Fibroblast of skin of right quadriceps (primary cell): Measurements from ENCODE around the gene HINT1.
"Not testable (repeated sequence)": the region's sequence is repeated elsewhere in the genome, so short reads cannot be mapped to it uniquely, and the experiment has no call there.

Experiments
- DNase-seq: peaks from one replicate; pipeline ENCODE4 v3.0.0-alpha.2; 2013

HINT1 gene

DNA sequence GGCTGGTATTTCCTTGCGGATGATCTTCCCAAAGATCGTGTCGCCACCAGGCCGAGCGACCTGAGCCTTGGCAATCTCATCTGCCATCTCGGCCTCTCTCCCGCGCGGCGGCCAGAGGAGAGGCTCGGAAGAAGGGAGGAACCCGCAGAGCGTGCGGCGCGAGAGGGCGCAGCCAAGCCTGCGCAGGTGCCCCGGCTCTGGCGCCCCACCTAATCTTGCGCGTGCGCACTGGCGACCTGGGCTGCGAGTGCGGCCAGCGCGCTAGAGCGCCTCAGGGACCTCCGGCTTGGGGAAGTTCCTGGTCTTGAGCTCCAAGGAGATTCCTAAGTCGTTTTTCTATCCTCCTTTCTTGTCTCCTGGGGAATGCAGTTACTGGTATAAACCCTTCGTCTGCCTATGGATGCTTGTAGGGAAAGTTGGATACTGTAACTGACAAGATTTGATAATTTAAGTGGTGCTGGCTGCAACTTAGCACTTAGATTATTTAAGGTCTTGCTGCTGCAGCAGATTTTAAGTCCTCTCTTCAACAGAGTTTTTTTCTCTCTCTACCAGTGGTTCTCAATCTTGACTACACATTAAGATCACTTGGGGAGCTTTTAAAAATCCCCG is at the start of gene HINT1:
TSS of gene HINT1 (minus strand) at position 138 of the 609 bp plus-strand sequence. CDS start at position 87, 51 bp downstream.
- DNase-seq, result peak; percentile 87

- no peak for DNase-seq
These were observed 49.7 kb upstream of the HINT1 start for GRCh38 chr5:131214609-131215227.

DNA sequence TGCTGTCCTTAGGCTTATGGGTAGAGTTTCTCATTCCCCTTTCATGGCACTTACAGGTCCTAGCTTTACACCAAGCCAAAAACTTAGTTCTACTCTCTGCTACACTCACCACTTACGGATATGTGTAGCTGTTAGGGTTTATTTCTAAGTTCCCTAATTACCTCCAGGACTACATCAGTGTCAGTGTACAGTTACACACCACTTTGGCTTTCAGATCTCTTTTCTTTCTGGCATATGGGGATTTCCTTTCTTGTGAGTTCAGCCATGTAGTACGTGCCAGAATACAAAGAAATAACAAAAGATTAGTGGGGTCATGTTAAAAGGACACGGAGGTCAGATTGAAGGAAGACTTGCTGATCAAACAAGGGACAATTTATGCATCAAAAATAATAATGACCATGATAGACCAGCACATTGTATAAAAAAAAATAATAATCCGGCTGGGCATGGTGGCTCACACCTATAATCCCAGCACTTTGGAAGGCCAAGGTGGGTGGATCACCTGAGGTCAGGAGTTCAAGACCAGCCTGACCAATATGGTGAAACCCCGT is 47.5 kb upstream of the HINT1 start:
- DNase-seq, result no peak

DNA sequence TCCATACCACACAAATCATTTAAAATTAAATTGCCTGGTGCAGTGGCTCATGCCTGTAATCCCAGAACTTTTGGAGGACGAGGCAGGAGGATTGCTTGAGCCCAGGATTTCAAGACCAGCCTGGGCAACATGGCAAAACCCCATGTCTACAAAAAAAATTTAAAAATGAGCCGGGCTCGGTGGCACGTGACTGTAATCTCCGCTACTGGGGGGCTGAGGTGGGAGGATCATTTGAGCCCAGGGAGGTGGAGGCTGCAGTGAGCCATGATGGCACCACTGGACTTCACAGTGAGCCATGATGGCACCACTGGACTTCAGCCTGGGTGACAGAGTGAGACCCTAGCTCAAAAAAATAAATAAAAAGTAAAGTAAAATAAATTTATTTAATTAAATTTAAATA is 46.6 kb upstream of the HINT1 start:
- no peak for DNase-seq

GRCh38 chr5:131210151-131210510 is 45.1 kb upstream of the HINT1 start:
- DNase-seq, result no peak

GRCh38 chr5:131209506-131210150 is 44.6 kb upstream of the HINT1 start:
- no peak for DNase-seq

DNA sequence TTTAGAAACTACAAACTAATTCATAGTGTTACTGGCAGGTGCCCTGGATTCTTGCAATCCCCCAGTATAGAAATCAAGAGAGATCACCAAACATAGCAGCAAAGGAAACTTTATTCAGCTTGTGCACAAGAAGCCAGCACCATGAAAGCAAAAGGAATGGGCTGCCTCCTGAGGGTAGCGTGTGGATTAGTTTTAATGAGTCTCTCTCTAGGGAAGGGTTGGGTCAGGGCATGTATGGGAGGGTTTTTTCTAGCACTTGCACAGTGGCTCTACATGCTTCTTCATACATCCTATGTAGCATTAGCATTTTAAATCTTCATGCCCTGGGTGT is 44.1 kb upstream of the HINT1 start:
- DNase-seq, result no peak

DNA sequence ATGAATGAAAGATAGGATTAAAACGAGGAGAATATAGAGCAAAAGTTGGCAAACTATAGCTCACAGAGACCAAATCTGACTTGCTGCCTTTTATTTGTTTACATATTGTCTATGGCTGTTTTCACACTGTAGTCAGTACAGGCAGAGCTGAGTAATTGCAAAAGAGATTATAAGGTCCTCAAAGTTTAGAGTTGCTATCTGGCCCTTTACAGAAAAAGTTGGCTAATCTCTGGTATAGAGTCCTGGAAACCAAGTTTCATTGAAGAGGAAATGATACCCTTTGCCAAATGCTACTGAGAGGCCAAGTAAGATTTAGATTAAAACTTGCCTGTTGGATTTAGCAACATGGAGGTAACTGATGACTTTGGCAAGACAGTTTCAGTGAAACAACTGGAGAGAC is 41.7 kb upstream of the HINT1 start:
- DNase-seq, result no peak

DNA sequence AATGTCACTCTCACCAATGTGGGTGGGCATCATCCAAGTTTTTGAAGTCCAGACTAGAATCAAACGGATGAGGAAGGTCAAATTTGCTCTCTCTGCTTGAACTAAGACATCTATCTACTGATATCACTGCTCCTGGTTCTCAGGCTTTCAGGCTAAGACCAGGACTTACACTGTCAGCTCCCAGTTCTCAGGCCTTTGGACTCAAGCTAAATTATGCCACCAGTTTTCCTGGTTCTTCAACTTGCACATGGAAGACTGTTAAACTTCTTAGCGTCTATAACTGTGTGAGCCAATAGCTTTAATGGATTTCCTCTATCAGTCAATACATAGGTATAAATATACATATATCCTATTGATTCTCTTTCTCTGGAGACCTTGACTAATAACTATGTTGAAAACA is 41.0 kb upstream of the HINT1 start:
- no peak for DNase-seq

- no peak for DNase-seq
These were observed 39.9 kb upstream of the HINT1 start for GRCh38 chr5:131204964-131205363.

- DNase-seq, result no peak
These were observed 35.5 kb upstream of the HINT1 start for GRCh38 chr5:131200560-131200959.

GRCh38 chr5:131198625-131199024 is 33.6 kb upstream of the HINT1 start:
- peak; percentile 36 for DNase-seq

DNA sequence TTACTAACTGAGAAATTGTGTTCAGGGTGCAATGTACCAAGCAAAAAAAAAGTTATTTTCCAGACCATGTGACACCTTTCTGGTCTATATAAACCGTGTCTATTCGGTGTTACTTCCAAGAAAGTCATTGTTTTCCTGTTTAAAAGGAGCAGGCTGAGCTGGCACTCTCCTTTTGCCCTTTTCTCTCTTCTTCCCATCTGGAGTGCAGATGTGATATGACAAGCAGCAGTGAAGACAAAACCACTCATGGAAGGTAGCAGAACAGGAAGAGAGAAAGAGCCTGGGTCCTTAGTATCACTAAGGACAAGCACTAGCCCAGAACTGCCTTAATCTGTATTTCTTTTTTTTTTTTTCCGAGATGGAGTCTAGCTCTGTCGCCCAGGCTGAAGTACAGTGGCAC is 31.3 kb upstream of the HINT1 start:
- DNase-seq, result peak; percentile 19

- DNase-seq, result no peak
These were observed 30.6 kb upstream of the HINT1 start for GRCh38 chr5:131195696-131196095.

DNA sequence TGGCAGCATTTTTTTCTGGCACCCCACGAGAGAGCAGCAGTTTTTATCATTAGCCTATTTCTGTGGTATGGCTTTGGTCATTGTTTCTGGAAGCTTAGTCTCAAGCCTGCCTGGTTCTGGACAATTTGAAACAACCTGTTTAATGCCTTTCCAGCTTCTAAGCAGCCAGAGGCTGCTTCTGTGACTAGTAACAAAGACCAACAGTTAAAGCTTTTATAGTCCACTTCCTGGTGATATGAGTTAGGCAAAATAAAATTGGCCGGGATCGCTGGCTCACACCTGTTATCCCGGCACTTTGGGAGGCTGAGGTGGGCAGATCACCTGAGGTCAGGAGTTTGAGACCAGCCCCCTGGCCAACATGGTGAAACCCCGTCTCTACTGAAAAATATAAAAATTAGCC is 29.7 kb upstream of the HINT1 start:
- no peak for DNase-seq

GRCh38 chr5:131193897-131194296 is 28.8 kb upstream of the HINT1 start:
- not testable (repeated sequence) for DNase-seq

- DNase-seq, result peak; percentile 9
These were observed 28.1 kb upstream of the HINT1 start for GRCh38 chr5:131193106-131193505.

DNA sequence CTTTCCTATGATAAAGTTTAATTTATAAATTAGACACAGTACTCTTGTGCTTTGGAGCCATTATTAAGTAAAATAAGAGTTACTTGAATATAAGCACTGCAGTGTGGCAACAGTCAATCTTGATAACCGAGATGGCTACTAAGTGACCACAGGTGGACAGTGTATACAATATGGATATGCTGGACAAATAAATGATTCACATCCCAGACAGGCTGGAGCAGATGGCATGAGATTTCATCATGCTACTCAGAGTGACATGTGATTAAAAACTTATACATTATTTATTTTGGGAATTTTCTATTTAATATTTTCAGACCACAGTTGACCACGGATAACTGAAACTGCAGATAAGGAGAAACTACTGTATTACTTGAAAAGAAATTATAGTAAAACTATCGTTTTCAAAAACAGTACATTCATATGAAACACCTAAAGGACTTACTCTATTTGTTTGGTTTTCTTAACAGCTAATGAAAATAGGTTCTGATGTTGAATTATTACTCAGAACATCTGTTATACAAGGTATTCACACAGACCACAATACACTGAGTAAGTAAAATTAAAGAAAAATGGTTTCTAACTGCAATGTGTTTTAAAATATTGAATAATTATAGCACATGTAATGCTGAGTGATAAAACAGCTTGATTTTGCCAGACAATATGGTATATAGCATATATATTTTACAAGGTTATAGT is 21.7 kb upstream of the HINT1 start:
- DNase-seq, result no peak

DNA sequence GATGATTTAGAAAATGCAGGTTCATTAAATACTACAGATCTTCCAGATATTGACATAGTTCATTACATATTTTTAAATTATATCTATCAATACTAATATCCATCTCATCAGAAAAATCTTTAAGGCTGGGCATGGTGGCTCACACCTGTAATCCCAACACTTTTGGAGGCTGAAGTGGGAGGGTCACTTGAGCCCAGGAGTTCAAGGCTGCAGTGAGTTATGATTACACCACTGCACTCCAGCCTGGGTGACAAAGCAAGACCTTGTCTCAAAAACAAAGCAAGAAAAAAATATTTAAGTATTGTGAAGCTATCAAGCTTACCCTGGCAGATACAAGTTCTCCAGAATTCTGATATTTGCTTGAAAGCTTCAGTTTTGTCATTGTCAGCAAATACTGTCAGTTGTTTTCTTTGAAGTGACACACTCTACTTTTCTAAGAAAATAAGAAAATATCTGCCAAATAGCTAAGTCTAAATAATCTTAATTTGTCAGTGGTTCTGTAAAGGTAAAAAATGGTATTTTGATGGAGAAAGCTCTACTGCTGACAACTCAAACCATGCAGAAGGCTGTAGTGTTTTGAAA is 20.6 kb upstream of the HINT1 start:
- no peak for DNase-seq

DNA sequence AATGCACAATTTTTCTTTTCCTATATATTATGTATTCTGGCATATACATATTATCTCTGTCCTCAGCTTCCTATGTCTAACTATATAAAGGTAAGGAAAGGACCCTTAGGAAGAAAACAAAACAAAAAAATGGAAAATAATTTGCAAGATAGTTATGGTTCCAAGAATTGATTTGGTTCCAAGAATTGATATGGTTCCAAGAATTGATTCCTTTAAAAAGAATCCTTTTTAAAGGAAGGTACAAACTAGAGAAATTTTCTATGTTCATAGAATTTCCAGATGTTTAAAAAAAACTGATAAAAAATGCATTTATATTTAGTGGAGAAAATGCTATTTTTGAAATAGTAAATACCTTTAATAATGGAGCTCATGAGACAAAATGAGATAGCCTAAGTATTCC is 17.8 kb upstream of the HINT1 start:
- DNase-seq, result no peak

DNA sequence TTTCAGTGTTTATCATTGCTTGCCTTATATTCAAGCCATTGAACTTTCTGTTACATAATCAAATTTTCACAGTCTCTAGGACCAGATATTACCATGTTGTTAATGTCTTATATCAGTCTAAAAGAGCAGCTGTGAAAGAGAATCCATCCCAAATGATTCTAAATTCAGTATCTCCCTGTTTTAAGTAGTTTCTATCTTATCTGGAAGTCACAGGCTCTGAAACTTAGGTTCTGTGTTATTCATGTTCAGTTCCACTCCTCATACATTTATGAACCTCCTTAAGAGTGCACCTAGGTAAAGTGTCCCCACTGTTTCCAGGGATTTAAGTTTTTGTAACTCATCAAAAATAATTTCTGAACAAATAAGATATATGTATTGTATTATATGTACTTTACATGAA is 15.4 kb upstream of the HINT1 start:
- DNase-seq, result no peak

- no peak for DNase-seq
These were observed 6.3 kb upstream of the HINT1 start for GRCh38 chr5:131171276-131171810.
